Neural cell (in vitro differentiated cells): ENCODE results near the gene ADAMTS17. TPM values are rescaled to one million over a fixed set of nuclear protein-coding genes. Genes with fewer than 3 reads are reported as not detected.

Experiments used
- H2AFZ ChIP-seq: fragments of 200-600, 300-800 bp; sonication (generic), shearing (Covaris generic); 2 replicates; pipeline ENCODE4 v1.6.0; 2014; ENCODE audit warnings: low read depth, mild to moderate bottlenecking, antibody characterized with exemption, low read length, moderate library complexity
- H3F3A ChIP-seq: fragments of 200-600 bp; shearing (Covaris generic); 2 replicates; pipeline ENCODE4 v1.6.1; 2016; ENCODE audit warnings: mild to moderate bottlenecking, moderate library complexity, mixed read lengths, antibody characterized with exemption, low read length; ENCODE audit not compliant: insufficient read depth, poor library complexity, severe bottlenecking
- H3K27ac ChIP-seq: fragments of 200-600, 300-800 bp; sonication (generic), shearing (Covaris generic); 2 replicates; pipeline ENCODE4 v1.5.1; 2014; ENCODE audit warnings: mild to moderate bottlenecking, low read length, moderate library complexity
- H3K27me3 ChIP-seq: fragments of 300-800, 200-600 bp; sonication (generic), shearing (Covaris generic); 2 replicates; pipeline ENCODE4 v1.6.0; 2014; ENCODE audit warnings: mild to moderate bottlenecking, low read depth, low read length, moderate library complexity; ENCODE audit not compliant: insufficient read depth
- H3K36me3 ChIP-seq: fragments of 300-800, 200-600 bp; sonication (generic), shearing (Covaris generic); 2 replicates; pipeline ENCODE4 v1.5.1; 2014; ENCODE audit warnings: mild to moderate bottlenecking, antibody characterized with exemption, low read length, moderate library complexity; ENCODE audit not compliant: insufficient read depth
- H3K4me2 ChIP-seq: fragments of 300-800, 200-600 bp; sonication (generic), shearing (Covaris generic); 2 replicates; pipeline ENCODE4 v1.6.0; 2014; ENCODE audit warnings: mild to moderate bottlenecking, low read length
- H3K4me3 ChIP-seq: fragments of 300-800, 200-600 bp; sonication (generic), shearing (Covaris generic); 2 replicates; pipeline ENCODE4 v1.5.1; 2014; ENCODE audit warnings: mild to moderate bottlenecking, low read length, moderate library complexity
- H3K79me2 ChIP-seq: fragments of 200-600 bp; shearing (Covaris generic); replicated peaks from 2 replicates; pipeline ENCODE4 v1.6.0; 2014; ENCODE audit warnings: mild to moderate bottlenecking, low read length, moderate library complexity; ENCODE audit not compliant: insufficient read depth
- H3K9ac ChIP-seq: fragments of 300-800, 200-600 bp; sonication (generic), shearing (Covaris generic); 2 replicates; pipeline ENCODE4 v1.6.1; 2016; ENCODE audit warnings: mild to moderate bottlenecking, low read length, mixed read lengths
- H3K9me2 ChIP-seq: fragments of 200-600 bp; shearing (Covaris generic); 2 replicates; pipeline ENCODE4 v1.6.1; 2016; ENCODE audit warnings: mild to moderate bottlenecking, low read length, mixed read lengths; ENCODE audit not compliant: insufficient read depth
- H3K9me3 ChIP-seq: fragments of 200-600, 300-800 bp; sonication (generic), shearing (Covaris generic); 2 replicates; pipeline ENCODE4 v1.6.1; 2016; ENCODE audit warnings: mild to moderate bottlenecking, mixed run types, low read length, moderate library complexity, mixed read lengths
- H4K20me1 ChIP-seq: fragments of 200-600 bp; shearing (Covaris generic); 2 replicates; pipeline ENCODE4 v1.6.1; 2016; ENCODE audit warnings: mild to moderate bottlenecking, mixed run types; ENCODE audit not compliant: insufficient read depth
- EP300 ChIP-seq: fragments of 450-650 bp; conservative IDR thresholded peaks from 2 replicates; pipeline ENCODE4 v1.6.1; 2014; ENCODE audit warnings: antibody characterized with exemption, mild to moderate bottlenecking, moderate library complexity; ENCODE audit not compliant: poor library complexity, severe bottlenecking
- EZH2 ChIP-seq: fragments of 200-600, 300-800 bp; shearing (Covaris generic), sonication (generic); IDR thresholded peaks from 2 replicates; pipeline ENCODE4 v1.6.1; 2014; ENCODE audit warnings: antibody characterized with exemption, low read length, borderline replicate concordance, mild to moderate bottlenecking; ENCODE audit not compliant: insufficient read depth, poor library complexity, severe bottlenecking
- MXI1 ChIP-seq: fragments of 450-650 bp; conservative IDR thresholded peaks from 2 replicates; pipeline ENCODE4 v1.6.1; 2014; ENCODE audit warnings: antibody characterized with exemption, mild to moderate bottlenecking; ENCODE audit not compliant: poor library complexity, severe bottlenecking
- POLR2AphosphoS5 ChIP-seq: IDR thresholded peaks from 2 replicates; pipeline ENCODE4 v1.6.1; 2012
- RAD21 ChIP-seq: fragments of 450-650 bp; conservative IDR thresholded peaks from 2 replicates; pipeline ENCODE4 v1.6.1; 2014; ENCODE audit warnings: antibody characterized with exemption, mild to moderate bottlenecking, moderate library complexity
- SMC3 ChIP-seq: fragments of 450-650 bp; conservative IDR thresholded peaks from 2 replicates; pipeline ENCODE4 v1.6.1; 2014; ENCODE audit warnings: antibody characterized with exemption, mild to moderate bottlenecking, moderate library complexity; ENCODE audit not compliant: poor library complexity
- TAF1 ChIP-seq: IDR thresholded peaks from 2 replicates; pipeline ENCODE4 v1.6.1; 2012; ENCODE audit warnings: low read depth
- polyA plus RNA-seq: library from polyadenylated mRNA; depleted of rRNA; stranded (reverse); fragments of >200 nt; gene quantifications from 2 replicates; pipeline ENCODE4 v1.2.3, GENCODE V29; 2014
- TF ChIP-seq, protein P1 (sequence below): fragments of 450-650 bp; IDR thresholded peaks from 2 replicates; pipeline ENCODE4 v1.5.1; 2014; ENCODE audit warnings: antibody characterized with exemption, mild to moderate bottlenecking, moderate library complexity; ENCODE audit not compliant: poor library complexity, severe bottlenecking
- TF ChIP-seq, protein P2 (sequence below): IDR thresholded peaks from 2 replicates; pipeline ENCODE4 v1.6.1; 2012; ENCODE audit warnings: borderline replicate concordance

Gene ADAMTS17
- polyA plus RNA-seq, 1 donor from 2014 or later: 0.04 TPM

DNA sequence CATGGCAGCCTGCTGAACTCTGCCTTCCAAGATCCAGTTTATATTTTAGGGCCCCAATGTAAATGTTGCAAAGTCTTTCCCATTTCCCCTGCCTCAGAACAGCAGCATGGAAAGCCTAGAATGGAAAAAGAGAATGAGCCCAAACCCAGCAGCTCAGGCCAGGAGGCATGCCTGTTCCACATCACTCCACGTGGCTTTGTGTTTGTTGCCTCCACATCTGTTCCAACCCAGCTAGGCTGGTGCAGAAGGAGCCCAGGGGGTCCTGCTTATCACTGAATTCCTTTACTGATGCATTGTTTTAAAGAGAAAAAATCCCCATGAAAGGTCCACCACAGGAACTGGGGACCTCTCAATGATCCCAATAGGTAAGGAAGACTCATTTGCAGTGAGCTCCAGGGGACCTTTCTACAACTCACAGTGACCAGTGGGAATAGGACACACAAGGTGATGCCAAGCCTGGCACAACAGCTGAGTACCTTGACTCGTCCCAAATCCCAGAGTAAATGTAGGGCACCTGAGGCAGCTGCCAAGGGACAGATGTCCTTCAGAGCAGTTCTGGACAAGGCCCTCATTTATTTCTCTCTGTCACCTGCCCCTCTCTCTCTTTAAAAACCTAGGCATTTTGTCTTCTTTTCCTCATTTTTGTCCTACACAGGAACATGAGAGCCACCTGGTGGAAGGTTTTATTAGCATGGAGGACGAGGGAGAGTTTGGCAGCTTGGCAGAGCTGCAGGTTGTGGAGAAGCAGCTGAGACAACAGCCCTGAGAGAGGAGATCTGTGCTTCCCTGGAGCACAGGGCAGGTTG, 41.7 kb upstream of the ADAMTS17 start:
- H3K79me2 ChIP-seq: no peaks in the 10 kb centered on the region
- no peak overlapping the region for H3K9ac ChIP-seq
- no peak overlapping the region for H3K4me2 ChIP-seq
- no peak overlapping the region for H3K4me3 ChIP-seq
- H2AFZ ChIP-seq: no peak overlapping the region
- no peaks in the 10 kb centered on the region for H3K9me2 ChIP-seq
- no peaks in the 10 kb centered on the region for H4K20me1 ChIP-seq
- H3K27me3 ChIP-seq: no peaks in the 10 kb centered on the region
- TF ChIP-seq POLR2AphosphoS5 (no peak), SMC3 (peak; percentile 26), EP300 (no peak), TAF1 (no peak), MXI1 (no peak), EZH2 (no peak), RAD21 (peak; percentile 27)
- TF ChIP-seq, protein P1, sequence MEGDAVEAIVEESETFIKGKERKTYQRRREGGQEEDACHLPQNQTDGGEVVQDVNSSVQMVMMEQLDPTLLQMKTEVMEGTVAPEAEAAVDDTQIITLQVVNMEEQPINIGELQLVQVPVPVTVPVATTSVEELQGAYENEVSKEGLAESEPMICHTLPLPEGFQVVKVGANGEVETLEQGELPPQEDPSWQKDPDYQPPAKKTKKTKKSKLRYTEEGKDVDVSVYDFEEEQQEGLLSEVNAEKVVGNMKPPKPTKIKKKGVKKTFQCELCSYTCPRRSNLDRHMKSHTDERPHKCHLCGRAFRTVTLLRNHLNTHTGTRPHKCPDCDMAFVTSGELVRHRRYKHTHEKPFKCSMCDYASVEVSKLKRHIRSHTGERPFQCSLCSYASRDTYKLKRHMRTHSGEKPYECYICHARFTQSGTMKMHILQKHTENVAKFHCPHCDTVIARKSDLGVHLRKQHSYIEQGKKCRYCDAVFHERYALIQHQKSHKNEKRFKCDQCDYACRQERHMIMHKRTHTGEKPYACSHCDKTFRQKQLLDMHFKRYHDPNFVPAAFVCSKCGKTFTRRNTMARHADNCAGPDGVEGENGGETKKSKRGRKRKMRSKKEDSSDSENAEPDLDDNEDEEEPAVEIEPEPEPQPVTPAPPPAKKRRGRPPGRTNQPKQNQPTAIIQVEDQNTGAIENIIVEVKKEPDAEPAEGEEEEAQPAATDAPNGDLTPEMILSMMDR: peak; percentile 29
- TF ChIP-seq, protein P2, sequence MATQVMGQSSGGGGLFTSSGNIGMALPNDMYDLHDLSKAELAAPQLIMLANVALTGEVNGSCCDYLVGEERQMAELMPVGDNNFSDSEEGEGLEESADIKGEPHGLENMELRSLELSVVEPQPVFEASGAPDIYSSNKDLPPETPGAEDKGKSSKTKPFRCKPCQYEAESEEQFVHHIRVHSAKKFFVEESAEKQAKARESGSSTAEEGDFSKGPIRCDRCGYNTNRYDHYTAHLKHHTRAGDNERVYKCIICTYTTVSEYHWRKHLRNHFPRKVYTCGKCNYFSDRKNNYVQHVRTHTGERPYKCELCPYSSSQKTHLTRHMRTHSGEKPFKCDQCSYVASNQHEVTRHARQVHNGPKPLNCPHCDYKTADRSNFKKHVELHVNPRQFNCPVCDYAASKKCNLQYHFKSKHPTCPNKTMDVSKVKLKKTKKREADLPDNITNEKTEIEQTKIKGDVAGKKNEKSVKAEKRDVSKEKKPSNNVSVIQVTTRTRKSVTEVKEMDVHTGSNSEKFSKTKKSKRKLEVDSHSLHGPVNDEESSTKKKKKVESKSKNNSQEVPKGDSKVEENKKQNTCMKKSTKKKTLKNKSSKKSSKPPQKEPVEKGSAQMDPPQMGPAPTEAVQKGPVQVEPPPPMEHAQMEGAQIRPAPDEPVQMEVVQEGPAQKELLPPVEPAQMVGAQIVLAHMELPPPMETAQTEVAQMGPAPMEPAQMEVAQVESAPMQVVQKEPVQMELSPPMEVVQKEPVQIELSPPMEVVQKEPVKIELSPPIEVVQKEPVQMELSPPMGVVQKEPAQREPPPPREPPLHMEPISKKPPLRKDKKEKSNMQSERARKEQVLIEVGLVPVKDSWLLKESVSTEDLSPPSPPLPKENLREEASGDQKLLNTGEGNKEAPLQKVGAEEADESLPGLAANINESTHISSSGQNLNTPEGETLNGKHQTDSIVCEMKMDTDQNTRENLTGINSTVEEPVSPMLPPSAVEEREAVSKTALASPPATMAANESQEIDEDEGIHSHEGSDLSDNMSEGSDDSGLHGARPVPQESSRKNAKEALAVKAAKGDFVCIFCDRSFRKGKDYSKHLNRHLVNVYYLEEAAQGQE: no peak
- H3K9me3 ChIP-seq: peaks cover 13% of the 10 kb centered on the region
- no peaks in the 10 kb centered on the region for H3F3A ChIP-seq
- no peak overlapping the region for H3K27ac ChIP-seq
- H3K36me3 ChIP-seq: no peaks in the 10 kb centered on the region

DNA sequence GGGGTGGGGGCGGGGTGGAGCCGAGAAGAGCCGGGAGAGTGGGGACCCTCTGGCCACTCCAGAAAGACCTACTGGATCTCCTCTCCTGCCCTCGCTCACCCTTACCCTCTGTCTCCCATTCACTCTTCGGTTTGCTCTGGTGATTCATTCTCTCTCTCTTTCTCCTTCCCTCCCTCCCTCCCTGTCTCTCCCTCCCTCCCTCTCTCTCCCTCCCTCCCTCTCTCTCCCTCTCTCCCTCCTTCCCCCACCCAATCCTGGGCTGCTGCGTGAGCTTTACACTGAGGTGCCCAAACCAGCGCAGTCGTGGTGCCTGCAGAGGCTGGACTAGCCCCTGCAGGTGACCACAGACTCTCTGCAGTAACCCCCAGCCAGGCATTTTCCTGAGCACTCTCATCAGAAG, 32.2 kb upstream of the ADAMTS17 start:
- no peaks in the 10 kb centered on the region for H3F3A ChIP-seq
- H2AFZ ChIP-seq: no peak overlapping the region
- no peaks in the 10 kb centered on the region for H3K9me2 ChIP-seq
- no peaks in the 10 kb centered on the region for H4K20me1 ChIP-seq
- no peak overlapping the region for H3K4me3 ChIP-seq
- TF ChIP-seq SMC3: no peak
- TF ChIP-seq EZH2: no peak
- TF ChIP-seq POLR2AphosphoS5: no peak
- no peak for TF ChIP-seq RAD21
- no peak for TF ChIP-seq MXI1
- no peak for TF ChIP-seq EP300
- no peak for TF ChIP-seq TAF1
- TF ChIP-seq, protein P1: no peak
- TF ChIP-seq, protein P2: no peak
- H3K9ac ChIP-seq: no peak overlapping the region
- no peaks in the 10 kb centered on the region for H3K79me2 ChIP-seq
- H3K27me3 ChIP-seq: peaks cover 28% of the 10 kb centered on the region
- H3K9me3 ChIP-seq: peaks cover 3% of the 10 kb centered on the region
- H3K36me3 ChIP-seq: no peaks in the 10 kb centered on the region
- H3K27ac ChIP-seq: no peak overlapping the region
- H3K4me2 ChIP-seq: no peak overlapping the region
